Measurements from ENCODE around the gene KRT35.

- TF ChIP-seq CTCF (IDR thresholded peaks at IDR 0.05) = no peak
- TF ChIP-seq POLR2AphosphoS5 (IDR thresholded peaks at IDR 0.05) = no peak
These were observed 43.3 kb upstream of the KRT35 start for GRCh38 chr17:41524261-41524660.

Data from esophagus muscularis mucosa (tissue), 3 donors.